ENCODE measurements around the gene ELP2. TPM values are rescaled to one million over a fixed set of nuclear protein-coding genes. Genes with fewer than 3 reads are reported as not detected.

Gene ELP2
- total RNA-seq, 1 donor from 2014 or later = 171 TPM

DNA sequence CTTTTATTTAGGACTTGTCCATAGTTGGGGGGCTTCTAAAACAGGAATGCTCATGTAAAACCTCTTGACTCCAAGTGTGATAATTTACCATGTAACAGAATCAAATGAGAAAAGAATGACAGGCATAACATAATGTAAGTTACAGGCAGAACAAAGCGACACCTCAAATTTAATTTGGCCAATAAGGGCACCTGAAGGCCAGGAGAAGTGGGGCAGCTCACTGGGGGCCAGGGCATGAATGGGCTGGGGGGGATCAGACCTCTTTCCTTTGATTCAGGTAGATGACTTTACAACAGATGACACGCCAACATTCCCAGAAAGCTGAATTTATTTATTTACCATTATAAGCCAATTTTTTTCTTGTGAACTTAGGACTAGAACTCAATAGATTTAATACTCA, 72.1 kb downstream of the ELP2 start:
- H3K36me3 ChIP-seq = no peaks in the 10 kb centered on the region
- no peaks in the 10 kb centered on the region for H3K9me3 ChIP-seq (ENCODE audit: low read depth)
- H3K27ac Mint-ChIP-seq = no peak overlapping the region
- peaks cover 6% of the 10 kb centered on the region for H3K27me3 Mint-ChIP-seq (ENCODE audit: insufficient read depth, low read depth)
- H4K20me1 ChIP-seq (ENCODE audit: low read depth) = no peaks in the 10 kb centered on the region
- no peaks in the 10 kb centered on the region for H3K4me1 Mint-ChIP-seq
- H3K4me2 ChIP-seq = no peak overlapping the region
- H3K4me3 Mint-ChIP-seq = no peak overlapping the region
- TF ChIP-seq, protein P1, sequence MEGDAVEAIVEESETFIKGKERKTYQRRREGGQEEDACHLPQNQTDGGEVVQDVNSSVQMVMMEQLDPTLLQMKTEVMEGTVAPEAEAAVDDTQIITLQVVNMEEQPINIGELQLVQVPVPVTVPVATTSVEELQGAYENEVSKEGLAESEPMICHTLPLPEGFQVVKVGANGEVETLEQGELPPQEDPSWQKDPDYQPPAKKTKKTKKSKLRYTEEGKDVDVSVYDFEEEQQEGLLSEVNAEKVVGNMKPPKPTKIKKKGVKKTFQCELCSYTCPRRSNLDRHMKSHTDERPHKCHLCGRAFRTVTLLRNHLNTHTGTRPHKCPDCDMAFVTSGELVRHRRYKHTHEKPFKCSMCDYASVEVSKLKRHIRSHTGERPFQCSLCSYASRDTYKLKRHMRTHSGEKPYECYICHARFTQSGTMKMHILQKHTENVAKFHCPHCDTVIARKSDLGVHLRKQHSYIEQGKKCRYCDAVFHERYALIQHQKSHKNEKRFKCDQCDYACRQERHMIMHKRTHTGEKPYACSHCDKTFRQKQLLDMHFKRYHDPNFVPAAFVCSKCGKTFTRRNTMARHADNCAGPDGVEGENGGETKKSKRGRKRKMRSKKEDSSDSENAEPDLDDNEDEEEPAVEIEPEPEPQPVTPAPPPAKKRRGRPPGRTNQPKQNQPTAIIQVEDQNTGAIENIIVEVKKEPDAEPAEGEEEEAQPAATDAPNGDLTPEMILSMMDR (IDR thresholded peaks at IDR 0.05) = no peak
- no peak for TF ChIP-seq EZH2 (IDR thresholded peaks at IDR 0.05)
- TF ChIP-seq EZH2phosphoT487 (IDR thresholded peaks at IDR 0.05) = no peak
- peaks cover 4% of the 10 kb centered on the region for H3K36me3 Mint-ChIP-seq
- no peak for DNase-seq (ENCODE audit: low spot score)
- peaks cover 4% of the 10 kb centered on the region for H3K9me3 Mint-ChIP-seq
- H3K79me2 ChIP-seq (ENCODE audit: low read depth) = no peaks in the 10 kb centered on the region
- no peaks in the 10 kb centered on the region for H3F3A ChIP-seq (ENCODE audit: low read depth)
- no peak overlapping the region for H3K27ac ChIP-seq
- H2AFZ ChIP-seq (replicated peaks) = no peak overlapping the region
- no peak overlapping the region for H3K4me3 ChIP-seq
- H3K4me1 ChIP-seq = no peaks in the 10 kb centered on the region
- H3K9ac ChIP-seq = no peak overlapping the region
- no peaks in the 10 kb centered on the region for H3K27me3 ChIP-seq

DNA sequence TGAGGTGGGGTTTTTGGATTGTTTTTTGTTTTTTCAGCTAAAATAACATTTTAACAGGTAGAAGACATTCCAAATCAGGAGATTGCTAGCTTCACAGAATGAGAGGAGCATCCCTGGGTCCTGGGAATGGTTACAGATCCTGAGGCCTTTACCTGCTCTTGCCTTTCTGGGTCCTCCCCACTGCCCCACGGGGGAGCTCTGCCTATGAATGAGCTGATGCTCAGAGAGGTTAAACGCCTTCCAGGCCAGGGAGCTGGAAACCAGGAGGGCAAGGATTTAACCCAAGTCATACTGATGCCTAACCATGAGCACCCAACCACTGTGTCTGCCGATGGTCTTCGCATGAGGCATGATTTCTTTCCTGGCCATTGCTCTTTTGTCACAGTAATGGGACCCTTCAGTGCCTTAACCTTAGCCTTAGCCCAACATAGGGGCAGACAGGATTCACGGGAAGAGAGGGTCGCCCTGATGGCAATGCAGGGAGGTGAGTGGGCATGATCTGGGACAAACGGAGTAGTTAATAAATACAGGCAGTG, 73.7 kb downstream of the ELP2 start:
- no peaks in the 10 kb centered on the region for H3K27me3 ChIP-seq

DNA sequence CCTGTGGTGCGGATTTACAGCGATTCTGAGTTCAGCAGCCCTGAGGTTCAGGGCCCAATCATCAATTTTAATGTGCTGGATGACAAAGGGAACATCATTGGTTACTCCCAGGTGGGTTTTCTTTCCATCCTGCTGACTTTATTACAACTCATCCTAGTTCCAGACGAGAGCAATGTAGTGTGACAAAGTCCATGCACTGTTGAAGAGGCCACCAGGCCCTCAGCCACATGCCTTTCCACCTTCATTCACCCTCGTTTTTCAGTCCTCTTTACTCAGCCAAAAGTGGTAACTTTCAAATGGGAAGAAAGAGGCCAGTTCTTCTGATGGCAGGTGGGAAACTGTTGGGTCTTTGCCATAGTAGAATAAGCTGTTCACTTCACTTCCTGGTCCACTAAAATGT, 75.5 kb downstream of the ELP2 start:
- H2AFZ ChIP-seq (replicated peaks) = no peak overlapping the region
- no peaks in the 10 kb centered on the region for H3K9me3 ChIP-seq (ENCODE audit: low read depth)
- Mint-ChIP-seq H3K27me3 (ENCODE audit: insufficient read depth, low read depth) (peaks cover 4% of the 10 kb centered on the region), H3K4me3 (no peak overlapping the region), H3K27ac (no peak overlapping the region), H3K4me1 (no peaks in the 10 kb centered on the region), H3K9me3 (peaks cover 19% of the 10 kb centered on the region), H3K36me3 (peaks cover 9% of the 10 kb centered on the region)
- TF ChIP-seq EZH2 (IDR thresholded peaks at IDR 0.05) (no peak), EZH2phosphoT487 (IDR thresholded peaks at IDR 0.05) (no peak)
- TF ChIP-seq, protein P1 (IDR thresholded peaks at IDR 0.05) = no peak
- no peaks in the 10 kb centered on the region for H3F3A ChIP-seq (ENCODE audit: low read depth)
- no peaks in the 10 kb centered on the region for H4K20me1 ChIP-seq (ENCODE audit: low read depth)
- no peak overlapping the region for H3K9ac ChIP-seq
- H3K79me2 ChIP-seq (ENCODE audit: low read depth) = no peaks in the 10 kb centered on the region
- no peak for DNase-seq (ENCODE audit: low spot score)
- H3K4me3 ChIP-seq = no peak overlapping the region
- no peaks in the 10 kb centered on the region for H3K36me3 ChIP-seq
- H3K27me3 ChIP-seq = no peaks in the 10 kb centered on the region
- H3K4me2 ChIP-seq = no peak overlapping the region
- no peaks in the 10 kb centered on the region for H3K4me1 ChIP-seq
- no peak overlapping the region for H3K27ac ChIP-seq

More for the DNA sequence above, 73.7 kb downstream of the ELP2 start:
- Mint-ChIP-seq H3K27me3 (ENCODE audit: insufficient read depth, low read depth) (peaks cover 4% of the 10 kb centered on the region), H3K9me3 (peaks cover 14% of the 10 kb centered on the region), H3K4me3 (no peak overlapping the region), H3K27ac (no peak overlapping the region), H3K4me1 (no peaks in the 10 kb centered on the region), H3K36me3 (peaks cover 4% of the 10 kb centered on the region)
- H3K36me3 ChIP-seq = no peaks in the 10 kb centered on the region
- H3K4me3 ChIP-seq = no peak overlapping the region
- H3K9ac ChIP-seq = no peak overlapping the region
- H4K20me1 ChIP-seq (ENCODE audit: low read depth) = no peaks in the 10 kb centered on the region
- H3K79me2 ChIP-seq (ENCODE audit: low read depth) = no peaks in the 10 kb centered on the region
- H3K9me3 ChIP-seq (ENCODE audit: low read depth) = no peaks in the 10 kb centered on the region
- H2AFZ ChIP-seq (replicated peaks) = no peak overlapping the region
- no peak overlapping the region for H3K4me2 ChIP-seq
- H3K27ac ChIP-seq = no peak overlapping the region
- H3F3A ChIP-seq (ENCODE audit: low read depth) = no peaks in the 10 kb centered on the region
- H3K4me1 ChIP-seq = no peaks in the 10 kb centered on the region
- DNase-seq (ENCODE audit: low spot score) = no peak
- TF ChIP-seq EZH2phosphoT487 (IDR thresholded peaks at IDR 0.05) (no peak), EZH2 (IDR thresholded peaks at IDR 0.05) (no peak)
- TF ChIP-seq, protein P1 (IDR thresholded peaks at IDR 0.05) = no peak

All from neural progenitor cell (in vitro differentiated cells).